GM12878 (cell line): Measurements from ENCODE around the gene SYT8. TPM values are rescaled to one million over a fixed set of nuclear protein-coding genes. Genes with fewer than 3 reads are reported as not detected.

Source experiments
- ATAC-seq: fragments of 200-7000 bp; cut with Tn5 transposase; 3 replicates; pipeline ENCODE4 v1.9.1; 2020; ENCODE audit warnings: mild to moderate bottlenecking, moderate library complexity
- BruUV-seq: library from RNA; stranded (reverse); fragments of 400-500 nt; replicated peaks from 2 replicates; lab custom pipeline; 2021; lab: Mats Ljungman, UMichigan
- CTCF ChIA-PET: fragments of 300-600 bp; sonication (Branson Sonifier 250); formaldehyde crosslinking; extraction: SDS; loops from one replicate; lab custom pipeline; 2021; ENCODE audit warnings: inconsistent platforms; lab: Yijun Ruan, JAX
- POLR2A ChIA-PET: fragments of 350-600 bp; formaldehyde crosslinking; extraction: SDS; loops from one replicate; lab custom pipeline; 2021; ENCODE audit warnings: inconsistent platforms; lab: Charles Lee
- RAD21 ChIA-PET: fragments of 300-600 bp; sonication (Branson Sonifier 250); formaldehyde crosslinking; loops from one replicate; lab custom pipeline; 2023; ENCODE audit warnings: antibody characterized with exemption; ENCODE audit not compliant: unreplicated experiment; lab: Charles Lee
- SMC1A ChIA-PET: fragments of 300-600 bp; sonication (Branson Sonifier 250); formaldehyde crosslinking; loops from one replicate; lab custom pipeline; 2023; ENCODE audit not compliant: unreplicated experiment, uncharacterized antibody; lab: Charles Lee
- DNase-seq: peaks from one replicate; pipeline ENCODE4 v3.0.0-alpha.2; 2011; ENCODE audit warnings: low read depth, low spot score
- FAIRE-seq: peaks from 3 replicates; lab custom pipeline; 2011; peaks lifted over from hg19 to GRCh38; lab: Jason Lieb, UNC
- H2AFZ ChIP-seq: 2 replicates; pipeline ENCODE4 v1.6.0; 2011; ENCODE audit warnings: low read depth, low read length, control low read depth; ENCODE audit not compliant: control insufficient read depth
- H3K27ac ChIP-seq: 2 replicates; pipeline ENCODE4 v1.5.1; 2011; ENCODE audit warnings: control low read depth; ENCODE audit not compliant: control insufficient read depth, insufficient read depth
- H3K27me3 ChIP-seq, 2 experiments: replicated peaks in 1 of 2; 2 replicates each; pipeline versions ENCODE4 v1.6.0 to v1.6.1; 2011; ENCODE audit warnings: low read length in 1 of 2; ENCODE audit not compliant: control insufficient read depth in 2 of 2, insufficient read depth in 2 of 2
- H3K36me3 ChIP-seq, 2 experiments: 2 replicates each; pipeline ENCODE4 v1.5.1; 2011; ENCODE audit warnings: low read length in 1 of 2; ENCODE audit not compliant: control insufficient read depth in 2 of 2, insufficient read depth in 2 of 2
- H3K4me1 ChIP-seq: 2 replicates; pipeline ENCODE4 v1.6.1; 2011; ENCODE audit warnings: mild to moderate bottlenecking, low read length, moderate library complexity, mixed read lengths; ENCODE audit not compliant: control insufficient read depth, insufficient read depth
- H3K4me2 ChIP-seq: 2 replicates; pipeline ENCODE4 v1.6.0; 2011; ENCODE audit warnings: control low read depth; ENCODE audit not compliant: control insufficient read depth, insufficient read depth
- H3K4me3 ChIP-seq: fragments of 200-600 bp; sonication (generic); 2 replicates; pipeline ENCODE4 v1.5.1; 2016
- H3K79me2 ChIP-seq: 2 replicates; pipeline ENCODE4 v1.6.0; 2011; ENCODE audit warnings: low read length; ENCODE audit not compliant: control insufficient read depth, insufficient read depth
- H3K9ac ChIP-seq: 2 replicates; pipeline ENCODE4 v1.8.0; 2011; ENCODE audit warnings: low read length, control low read depth, mixed read lengths; ENCODE audit not compliant: control insufficient read depth, insufficient read depth
- H3K9me3 ChIP-seq: replicated peaks from 3 replicates; pipeline ENCODE4 v1.5.1; 2011; ENCODE audit warnings: mild to moderate bottlenecking, low read length; ENCODE audit not compliant: control insufficient read depth, insufficient read depth
- H4K20me1 ChIP-seq: 2 replicates; pipeline ENCODE4 v1.6.0; 2011; ENCODE audit not compliant: control insufficient read depth, insufficient read depth
- ETV6 ChIP-seq, 2 experiments: fragments of 450-650 bp in 1 of 2; IDR thresholded peaks in 1 of 2; conservative IDR thresholded peaks in 1 of 2; 2 replicates each; pipeline ENCODE4 v1.6.1; 2014; ENCODE audit warnings: antibody characterized with exemption in 1 of 2, borderline replicate concordance in 1 of 2, low read depth in 1 of 2, mild to moderate bottlenecking in 1 of 2, moderate library complexity in 1 of 2
- GATAD2B ChIP-seq: fragments of 450-650 bp; conservative IDR thresholded peaks from 2 replicates; pipeline ENCODE4 v1.6.1; 2017; ENCODE audit warnings: low read depth, mild to moderate bottlenecking, moderate library complexity
- JUND ChIP-seq: IDR thresholded peaks from 2 replicates; pipeline ENCODE4 v1.6.1; 2012; ENCODE audit warnings: low read depth, mild to moderate bottlenecking, low read length, improper control_type of control experiment, moderate library complexity
- NR2F1 ChIP-seq: fragments of 450-650 bp; conservative IDR thresholded peaks from 2 replicates; pipeline ENCODE4 v1.6.1; 2017; ENCODE audit warnings: mild to moderate bottlenecking
- POLR2A ChIP-seq: IDR thresholded peaks from 2 replicates; pipeline ENCODE4 v1.6.1; 2011; ENCODE audit warnings: low read depth, mild to moderate bottlenecking, low read length
- POLR2AphosphoS5 ChIP-seq: IDR thresholded peaks from 2 replicates; pipeline ENCODE4 v1.6.1; 2011; ENCODE audit warnings: mild to moderate bottlenecking, low read length, inconsistent platforms
- SP1 ChIP-seq: IDR thresholded peaks from one replicate; pipeline ENCODE4 v1.6.1; 2011; ENCODE audit warnings: low read depth, low read length
- ZNF622 ChIP-seq: fragments of 450-650 bp; IDR thresholded peaks from 2 replicates; pipeline ENCODE4 v1.6.1; 2017; ENCODE audit warnings: mild to moderate bottlenecking, inconsistent platforms
- WGBS: methylation state at CpG from one replicate; pipeline ENCODE4 v1.1.6; 2016; ENCODE audit warnings: low lambda C conversion rate; ENCODE audit not compliant: insufficient replicate concordance, insufficient coverage; ENCODE audit errors: missing lambda C conversion rate; 5-methylcytosine and 5-hydroxymethylcytosine counted together
- in situ Hi-C: fragments of 300-500 bp; cut with MboI; formaldehyde crosslinking; loops from 9 replicates; pipeline ENCODE4 v1.14.3; 2018; ENCODE audit warnings: mixed read lengths
- intact Hi-C: fragments of 100-400 bp; cut with micrococcal nuclease; formaldehyde crosslinking; loops from one replicate; pipeline ENCODE4 v1.14.2; 2022; ENCODE audit not compliant: unreplicated experiment
- polyA plus RNA-seq, 11 experiments: library from polyadenylated mRNA; depleted of rRNA in 4 of 11; unstranded in 6 of 11; stranded (reverse) in 5 of 11; fragments of >200 nt; fragmentation: Nextera tagmentation in 4 of 11; fragmentation: Illumina TruSeq in 1 of 11; extraction: Ambion mirVana in 4 of 11; extraction: Trizol in 1 of 11; gene quantifications; 1 replicate in 1 of 11; 2 replicates in 10 of 11; pipeline versions ENCODE4 v1.2.1 to v1.2.3, GENCODE V29; 2011 to 2016; ENCODE audit warnings: inconsistent platforms in 2 of 11, missing spikeins in 2 of 11, low read depth in 1 of 11
- total RNA-seq, 4 experiments: library from RNA; depleted of rRNA in 3 of 4; stranded (reverse); fragments of >200 nt in 3 of 4; fragmentation: Illumina TruSeq in 1 of 4; extraction: Trizol in 1 of 4; gene quantifications; 2 replicates each; pipeline versions ENCODE4 v1.2.1 to v1.2.3, GENCODE V29; 2013 to 2021

Gene SYT8
- total and polyA plus RNA-seq, 10 of the 15 experiments (the other 5 are each of a cell fraction or from before 2014, with no cell fraction given): 0.44 TPM; not detected in 9

GRCh38 chr11:1857064-1857463 is 22.3 kb downstream of the SYT8 start:
- intact Hi-C loops (no loop called here), in situ Hi-C loops (loop anchor here (10.0 kb wide), 1 partner anchor 1012 kb away; the partner anchor contains the start of genes POLR2L and TSPAN4)
- peaks cover 92% of the 10 kb centered on the region for H3K79me2 ChIP-seq
- 97% methylated on average over 11 of the region's 11 CpGs for WGBS
- H3K9me3 ChIP-seq: no peaks in the 10 kb centered on the region
- ChIA-PET RAD21 (no interaction called here), POLR2A (no interaction called here), CTCF (interaction anchor here (0.6 kb wide), 1 partner anchor 294 kb away, joined by 3 read pairs; no protein-coding TSS in a partner anchor), SMC1A (no interaction called here)
- peaks cover 33% of the 10 kb centered on the region for H3K4me1 ChIP-seq
- DNase-seq: no peak
- H3K4me2 ChIP-seq: peak overlapping the region; percentile 100; the same call in 1 of the 2 replicates
- H3K4me3 ChIP-seq: no peak overlapping the region
- FAIRE-seq: no peak
- H3K9ac ChIP-seq: no peak overlapping the region
- 0 out of 2 replicates have a peak overlapping the region, but pooled peaks have one; percentile 99 for H3K27ac ChIP-seq
- peaks cover 18% of the 10 kb centered on the region; the same call in 1 of the 2 replicates for H4K20me1 ChIP-seq
- no peak for ATAC-seq
- H2AFZ ChIP-seq: no peak overlapping the region
- no TSS peak for BruUV-seq
- TF ChIP-seq POLR2A: peak; percentile 44; the same call in 1 of the 2 replicates
- TF ChIP-seq POLR2AphosphoS5: peak; percentile 18; the same call in 1 of the 2 replicates
- no peak for TF ChIP-seq ETV6 (conservative IDR thresholded peaks at IDR 0.05 in 1 of 2, IDR thresholded peaks at IDR 0.05 in 1 of 2; ENCODE audit: borderline replicate concordance in 1 of 2, low read depth in 1 of 2)
- no peak for TF ChIP-seq GATAD2B
- no peak for TF ChIP-seq SP1
- no peak for TF ChIP-seq ZNF622
- H3K27me3 ChIP-seq: no peaks in the 10 kb centered on the region
- peaks cover 1 to 3% of the 10 kb centered on the region in 2 experiments; a peak in 3 of 4 replicates for H3K36me3 ChIP-seq

- Histone ChIP-seq H4K20me1 (peaks cover 26% of the 10 kb centered on the region), H3K79me2 (peaks cover 92% of the 10 kb centered on the region), H3K9me3 (no peaks in the 10 kb centered on the region), H3K9ac (no peak overlapping the region), H3K4me1 (peaks cover 26% of the 10 kb centered on the region), H3K36me3 (peaks cover 4% of the 10 kb centered on the region in 2 experiments; a peak in 3 of 4 replicates), H3K4me2 (no peak overlapping the region), H2AFZ (no peak overlapping the region), H3K27me3 (no peaks in the 10 kb centered on the region)
- FAIRE-seq (no peak), ATAC-seq (no peak), DNase-seq (no peak)
- intact Hi-C loops (no loop called here), in situ Hi-C loops (loop anchor here (10.0 kb wide), 1 partner anchor 1013 kb away; the partner anchor contains the start of genes POLR2L and TSPAN4)
- WGBS: 98% methylated on average over 9 of the region's 9 CpGs
- ChIA-PET CTCF (interaction anchor here (0.8 kb wide), 1 partner anchor 58 kb away, joined by 3 read pairs; no protein-coding TSS in a partner anchor), POLR2A (no interaction called here), SMC1A (no interaction called here), RAD21 (no interaction called here)
- BruUV-seq: no TSS peak
- no peak for TF ChIP-seq JUND
- TF ChIP-seq NR2F1: no peak
- TF ChIP-seq, all 136 proteins: peak for 0
- no peak overlapping the region for H3K4me3 ChIP-seq
- no peak overlapping the region for H3K27ac ChIP-seq
Measured at GRCh38 chr11:1858154-1858553, 23.4 kb downstream of the SYT8 start.
